Measurements from ENCODE around the gene ANXA4. TPM values are rescaled to one million over a fixed set of nuclear protein-coding genes. Genes with fewer than 3 reads are reported as not detected.
"Not testable (repeated sequence)": the region's sequence is repeated elsewhere in the genome, so short reads cannot be mapped to it uniquely, and the experiment has no call there.

ANXA4 gene
- total RNA-seq, 1 donor from 2014 or later = 122 TPM

DNA sequence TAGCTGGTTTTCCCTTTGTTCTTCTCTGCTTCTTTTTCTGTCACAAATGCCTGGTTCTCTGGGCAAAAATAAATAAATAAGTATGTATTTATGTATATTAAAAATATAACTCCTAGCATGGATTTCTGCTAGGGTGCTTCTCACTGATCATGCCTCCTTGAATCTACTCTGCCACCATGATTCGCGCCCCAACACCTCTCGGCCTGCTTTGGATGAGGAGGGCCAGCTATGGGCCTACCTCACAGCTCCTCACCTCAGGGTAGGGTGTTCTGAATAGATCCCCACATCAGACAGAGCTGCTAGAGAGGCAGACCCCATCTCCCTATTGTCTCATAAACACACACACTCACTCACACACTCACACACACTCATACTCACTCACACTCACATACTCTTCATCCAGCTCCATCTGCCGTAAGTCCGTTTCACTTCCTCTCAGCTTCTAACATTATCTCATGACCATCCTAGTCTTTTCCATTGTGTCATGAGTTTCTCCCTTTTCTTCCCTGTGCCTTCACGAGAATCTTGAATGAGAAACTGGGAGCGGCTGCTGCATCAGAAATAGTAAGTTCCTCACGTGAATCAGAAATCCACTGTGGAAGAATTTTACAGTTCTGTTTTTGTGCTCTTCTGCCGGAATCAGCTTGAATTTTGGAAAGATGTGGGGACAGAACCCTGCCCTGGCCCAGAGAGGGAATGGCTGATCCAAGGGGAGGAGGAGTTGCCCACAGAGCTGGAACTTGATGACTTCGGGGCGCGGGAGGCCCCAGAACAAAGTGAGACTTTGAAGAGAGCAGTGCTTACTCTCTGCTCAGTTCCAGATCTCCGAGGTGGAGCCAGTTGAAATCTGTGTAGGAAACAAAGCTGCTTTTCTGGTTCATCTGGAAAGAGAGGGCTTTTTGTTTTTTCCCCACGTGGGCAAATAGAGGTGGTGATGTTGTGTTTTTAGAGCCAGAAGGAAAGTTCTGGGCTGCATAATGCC lies 20.9 kb downstream of the ANXA4 start:
- no peak overlapping the region for H2AFZ ChIP-seq (ENCODE audit: low read depth, low read length)
- H3K4me2 ChIP-seq (ENCODE audit: low read length) = no peak overlapping the region
- Mint-ChIP-seq H3K36me3 (ENCODE audit: low read depth, unreplicated experiment) (peaks cover 10% of the 10 kb centered on the region), H3K4me1 (ENCODE audit: low read depth, unreplicated experiment) (peaks cover 20% of the 10 kb centered on the region), H3K9me3 (ENCODE audit: unreplicated experiment) (no peaks in the 10 kb centered on the region), H3K27ac (ENCODE audit: unreplicated experiment) (no peak overlapping the region), H3K27me3 (ENCODE audit: low read depth, unreplicated experiment) (no peaks in the 10 kb centered on the region), H3K4me3 (ENCODE audit: unreplicated experiment) (no peak overlapping the region)
- H3K9me3 ChIP-seq (ENCODE audit: insufficient read depth, low read depth, low read length) = no peaks in the 10 kb centered on the region
- H3K36me3 ChIP-seq (ENCODE audit: insufficient read depth, low read length) = no peaks in the 10 kb centered on the region
- peaks cover 7% of the 10 kb centered on the region for H3K4me1 ChIP-seq (ENCODE audit: insufficient read depth, low read length)
- no peaks in the 10 kb centered on the region for H3K27me3 ChIP-seq (ENCODE audit: insufficient read depth, low read length)
- H4K20me1 ChIP-seq (ENCODE audit: insufficient read depth, low read length) = no peaks in the 10 kb centered on the region
- TF ChIP-seq, protein P1, sequence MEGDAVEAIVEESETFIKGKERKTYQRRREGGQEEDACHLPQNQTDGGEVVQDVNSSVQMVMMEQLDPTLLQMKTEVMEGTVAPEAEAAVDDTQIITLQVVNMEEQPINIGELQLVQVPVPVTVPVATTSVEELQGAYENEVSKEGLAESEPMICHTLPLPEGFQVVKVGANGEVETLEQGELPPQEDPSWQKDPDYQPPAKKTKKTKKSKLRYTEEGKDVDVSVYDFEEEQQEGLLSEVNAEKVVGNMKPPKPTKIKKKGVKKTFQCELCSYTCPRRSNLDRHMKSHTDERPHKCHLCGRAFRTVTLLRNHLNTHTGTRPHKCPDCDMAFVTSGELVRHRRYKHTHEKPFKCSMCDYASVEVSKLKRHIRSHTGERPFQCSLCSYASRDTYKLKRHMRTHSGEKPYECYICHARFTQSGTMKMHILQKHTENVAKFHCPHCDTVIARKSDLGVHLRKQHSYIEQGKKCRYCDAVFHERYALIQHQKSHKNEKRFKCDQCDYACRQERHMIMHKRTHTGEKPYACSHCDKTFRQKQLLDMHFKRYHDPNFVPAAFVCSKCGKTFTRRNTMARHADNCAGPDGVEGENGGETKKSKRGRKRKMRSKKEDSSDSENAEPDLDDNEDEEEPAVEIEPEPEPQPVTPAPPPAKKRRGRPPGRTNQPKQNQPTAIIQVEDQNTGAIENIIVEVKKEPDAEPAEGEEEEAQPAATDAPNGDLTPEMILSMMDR (IDR thresholded peaks at IDR 0.05; ENCODE audit: insufficient read depth, low read depth, low read length) = no peak
- TF ChIP-seq EZH2 (IDR thresholded peaks at IDR 0.05; ENCODE audit: insufficient read depth, low read length) = no peak
- no peak overlapping the region for H3K9ac ChIP-seq (ENCODE audit: low read length)
- no peaks in the 10 kb centered on the region for H3K79me2 ChIP-seq (ENCODE audit: insufficient read depth, low read length)
- H3K4me3 ChIP-seq (ENCODE audit: insufficient read depth, low read depth, low read length) = no peak overlapping the region
- no peak for DNase-seq (ENCODE audit: low read depth)
- no peak for FAIRE-seq
- no peak overlapping the region for H3K27ac ChIP-seq (ENCODE audit: low read depth, low read length)

DNA sequence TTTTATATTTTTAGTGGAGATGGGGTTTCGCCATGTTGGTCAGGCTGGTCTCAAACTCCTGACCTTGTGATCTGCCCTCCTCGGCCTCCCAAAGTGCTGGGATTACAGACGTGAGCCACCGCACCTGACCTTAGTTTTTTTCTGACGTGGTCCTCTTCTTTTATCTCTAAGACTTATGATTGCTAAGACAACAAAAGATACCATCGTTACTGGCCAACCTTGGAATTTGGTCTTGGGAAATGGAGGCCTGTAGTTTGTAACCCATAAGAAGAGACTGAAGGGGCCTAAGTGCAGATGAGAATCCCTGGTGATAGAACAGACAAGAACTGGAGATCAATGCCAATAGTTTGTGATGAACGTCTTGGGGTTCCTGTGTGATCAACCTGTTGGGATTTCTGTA lies 21.9 kb downstream of the ANXA4 start:
- H3K79me2 ChIP-seq (ENCODE audit: insufficient read depth, low read length); H3K27ac ChIP-seq (ENCODE audit: low read depth, low read length); H4K20me1 ChIP-seq (ENCODE audit: insufficient read depth, low read length); FAIRE-seq; H3K4me3 ChIP-seq (ENCODE audit: insufficient read depth, low read depth, low read length); H3K27me3 ChIP-seq (ENCODE audit: insufficient read depth, low read length); H3K9me3 Mint-ChIP-seq (ENCODE audit: unreplicated experiment); DNase-seq (ENCODE audit: low read depth); H3K9me3 ChIP-seq (ENCODE audit: insufficient read depth, low read depth, low read length); H3K36me3 ChIP-seq (ENCODE audit: insufficient read depth, low read length); H3K27me3 Mint-ChIP-seq (ENCODE audit: low read depth, unreplicated experiment); H3K9ac ChIP-seq (ENCODE audit: low read length); H3K4me3 Mint-ChIP-seq (ENCODE audit: unreplicated experiment); H3K4me2 ChIP-seq (ENCODE audit: low read length); H2AFZ ChIP-seq (ENCODE audit: low read depth, low read length); H3K4me1 ChIP-seq (ENCODE audit: insufficient read depth, low read length): not testable (repeated sequence)
- H3K27ac Mint-ChIP-seq (ENCODE audit: unreplicated experiment) = peak overlapping the region; percentile 26
- peaks cover 10% of the 10 kb centered on the region for H3K36me3 Mint-ChIP-seq (ENCODE audit: low read depth, unreplicated experiment)
- H3K4me1 Mint-ChIP-seq (ENCODE audit: low read depth, unreplicated experiment) = peaks cover 20% of the 10 kb centered on the region

DNA sequence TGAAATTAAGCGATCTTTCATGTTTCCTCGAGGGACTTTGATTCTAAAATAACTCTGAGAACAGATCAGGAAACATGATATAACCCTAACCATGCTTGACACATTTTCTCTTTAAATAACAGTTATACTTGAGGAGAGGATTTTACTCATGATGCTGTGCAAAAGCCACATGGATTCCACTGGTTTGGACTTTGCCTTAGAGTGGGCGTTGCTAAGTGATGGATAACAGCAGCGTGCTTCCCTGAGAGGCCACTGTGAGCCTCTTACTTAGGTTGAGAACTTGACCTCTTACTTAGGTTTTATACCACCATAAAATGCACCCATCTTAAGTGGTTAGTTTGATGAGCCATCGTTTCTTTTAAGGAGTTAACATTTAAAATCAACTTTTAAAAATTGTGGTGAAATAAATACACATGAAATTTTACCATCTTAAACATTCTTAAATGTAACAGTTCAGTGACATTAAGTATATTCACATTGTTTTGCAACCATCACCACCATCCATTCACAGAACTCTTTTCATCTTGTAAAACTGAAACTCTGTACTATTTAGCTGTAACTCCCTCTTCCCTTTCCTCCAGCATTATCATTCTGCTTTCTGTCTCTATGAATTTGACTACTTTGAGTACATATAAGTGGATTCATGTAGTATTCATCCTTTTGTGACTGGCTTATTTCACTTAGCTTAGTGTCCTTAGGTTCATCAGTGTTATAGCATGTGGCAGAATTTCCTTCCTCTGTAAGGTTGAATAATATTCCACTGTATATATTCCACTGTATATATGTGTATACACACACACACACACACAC lies 22.6 kb downstream of the ANXA4 start:
- Histone ChIP-seq H3K4me2 (ENCODE audit: low read length) (no peak overlapping the region), H3K9me3 (ENCODE audit: insufficient read depth, low read depth, low read length) (no peaks in the 10 kb centered on the region), H3K36me3 (ENCODE audit: insufficient read depth, low read length) (no peaks in the 10 kb centered on the region), H3K9ac (ENCODE audit: low read length) (no peak overlapping the region), H3K4me3 (ENCODE audit: insufficient read depth, low read depth, low read length) (no peak overlapping the region), H3K27me3 (ENCODE audit: insufficient read depth, low read length) (no peaks in the 10 kb centered on the region), H3K79me2 (ENCODE audit: insufficient read depth, low read length) (no peaks in the 10 kb centered on the region), H2AFZ (ENCODE audit: low read depth, low read length) (no peak overlapping the region), H3K27ac (ENCODE audit: low read depth, low read length) (no peak overlapping the region), H3K4me1 (ENCODE audit: insufficient read depth, low read length) (peaks cover 7% of the 10 kb centered on the region), H4K20me1 (ENCODE audit: insufficient read depth, low read length) (no peaks in the 10 kb centered on the region)
- Mint-ChIP-seq H3K4me1 (ENCODE audit: low read depth, unreplicated experiment) (peaks cover 24% of the 10 kb centered on the region), H3K27ac (ENCODE audit: unreplicated experiment) (peak overlapping the region; percentile 26), H3K27me3 (ENCODE audit: low read depth, unreplicated experiment) (no peaks in the 10 kb centered on the region), H3K4me3 (ENCODE audit: unreplicated experiment) (no peak overlapping the region), H3K9me3 (ENCODE audit: unreplicated experiment) (no peaks in the 10 kb centered on the region), H3K36me3 (ENCODE audit: low read depth, unreplicated experiment) (peaks cover 10% of the 10 kb centered on the region)
- FAIRE-seq (no peak), DNase-seq (ENCODE audit: low read depth) (peak; percentile 49)
- TF ChIP-seq, protein P1 (IDR thresholded peaks at IDR 0.05; ENCODE audit: insufficient read depth, low read depth, low read length) = no peak
- TF ChIP-seq EZH2 (IDR thresholded peaks at IDR 0.05; ENCODE audit: insufficient read depth, low read length) = no peak

Data from astrocyte (in vitro differentiated cells and primary cell).